Measurements from ENCODE around the gene TMEM266.

The TMEM266 gene

GRCh38 chr15:76204109-76204845 lies 144.5 kb downstream of the TMEM266 start:
- no peak for DNase-seq (ENCODE audit: low spot score)

GRCh38 chr15:76204916-76205460 lies 145.2 kb downstream of the TMEM266 start:
- no peak for DNase-seq (ENCODE audit: low spot score)

- no peak for DNase-seq (ENCODE audit: low spot score)
Measured at GRCh38 chr15:76206325-76206976, 146.7 kb downstream of the TMEM266 start.

GRCh38 chr15:76208084-76208785 lies 148.4 kb downstream of the TMEM266 start:
- DNase-seq (ENCODE audit: low spot score) = no peak

GRCh38 chr15:76208786-76209424 lies 149.1 kb downstream of the TMEM266 start:
- no peak for DNase-seq (ENCODE audit: low spot score)

GRCh38 chr15:76209523-76209922 lies 149.7 kb downstream of the TMEM266 start:
- no peak for DNase-seq (ENCODE audit: low spot score)

- no peak for DNase-seq (ENCODE audit: low spot score)
Measured at GRCh38 chr15:76209942-76210341, 150.2 kb downstream of the TMEM266 start.

- DNase-seq (ENCODE audit: low spot score) = no peak
Measured at GRCh38 chr15:76215634-76216033, 155.8 kb downstream of the TMEM266 start.

GRCh38 chr15:76217029-76217881 lies 157.5 kb downstream of the TMEM266 start:
- DNase-seq (ENCODE audit: low spot score) = no peak

GRCh38 chr15:76217882-76218217 lies 158.1 kb downstream of the TMEM266 start:
- DNase-seq (ENCODE audit: low spot score) = no peak

- no peak for DNase-seq (ENCODE audit: low spot score)
Measured at GRCh38 chr15:76221085-76221767, 161.4 kb downstream of the TMEM266 start.

GRCh38 chr15:76222159-76222558 lies 162.4 kb downstream of the TMEM266 start:
- no peak for DNase-seq (ENCODE audit: low spot score)

- no peak for DNase-seq (ENCODE audit: low spot score)
Measured at GRCh38 chr15:76223521-76223920, 163.7 kb downstream of the TMEM266 start.

- DNase-seq (ENCODE audit: low spot score) = no peak
Measured at GRCh38 chr15:76229266-76229665, 169.5 kb downstream of the TMEM266 start.

- no peak for DNase-seq (ENCODE audit: low spot score)
Measured at GRCh38 chr15:76233921-76234320, 174.1 kb downstream of the TMEM266 start.

- DNase-seq (ENCODE audit: low spot score) = no peak
Measured at GRCh38 chr15:76234337-76234889, 174.6 kb downstream of the TMEM266 start.

- peak; percentile 8 for DNase-seq (ENCODE audit: low spot score)
Measured at GRCh38 chr15:76235186-76235826, 175.5 kb downstream of the TMEM266 start.

- DNase-seq (ENCODE audit: low spot score) = no peak
Measured at GRCh38 chr15:76236350-76236749, 176.6 kb downstream of the TMEM266 start.

GRCh38 chr15:76239786-76240185 lies 180.0 kb downstream of the TMEM266 start:
- DNase-seq (ENCODE audit: low spot score) = no peak

- DNase-seq (ENCODE audit: low spot score) = no peak
Measured at GRCh38 chr15:76245072-76245610, 185.4 kb downstream of the TMEM266 start.

Data from COLO829 (cell line).